H1 (cell line): Measurements from ENCODE around the gene MID1. TPM values are rescaled to one million over a fixed set of nuclear protein-coding genes. Genes with fewer than 3 reads are reported as not detected.
A peak's percentile ranks its signal among the peaks of the same experiment; 100 is the strongest.

Experiments
- CTCF ChIA-PET: fragments of 300-600 bp; sonication (Branson Sonifier 250); formaldehyde crosslinking; loops from one replicate; lab custom pipeline; 2021; ENCODE audit not compliant: partially characterized antibody; lab: Charles Lee
- POLR2A ChIA-PET: fragments of 300-600 bp; sonication (Branson Sonifier 250); formaldehyde crosslinking; loops from one replicate; lab custom pipeline; 2021; ENCODE audit warnings: inconsistent platforms; ENCODE audit not compliant: partially characterized antibody; lab: Charles Lee
- DNase-seq, 2 experiments: peaks; one replicate each; pipeline versions ENCODE4 v3.0.0 to v3.0.0-alpha.2; 2010 to 2022; ENCODE audit warnings: low spot score in 2 of 2, low read depth in 1 of 2, mixed read lengths in 1 of 2
- FAIRE-seq: peaks from 2 replicates; lab custom pipeline; 2011; peaks lifted over from hg19 to GRCh38; lab: Jason Lieb, UNC
- H2AFZ ChIP-seq: 2 replicates; pipeline ENCODE4 v1.8.1; 2012; ENCODE audit warnings: low read length, inconsistent platforms
- H2AK5ac ChIP-seq: 2 replicates; pipeline ENCODE4 v1.6.1; 2013; ENCODE audit warnings: low read depth, low read length
- H2BK120ac ChIP-seq: replicated peaks from 2 replicates; pipeline ENCODE3; 2013; ENCODE audit warnings: low read depth, low read length, inconsistent platforms
- H2BK12ac ChIP-seq: 2 replicates; pipeline ENCODE4 v1.6.1; 2013; ENCODE audit warnings: low read depth, low read length
- H2BK15ac ChIP-seq: 2 replicates; pipeline ENCODE4 v1.6.1; 2013; ENCODE audit warnings: low read length
- H2BK20ac ChIP-seq: 2 replicates; pipeline ENCODE4 v1.6.1; 2013; ENCODE audit warnings: low read length
- H2BK5ac ChIP-seq: 2 replicates; pipeline ENCODE4 v1.6.1; 2013; ENCODE audit warnings: low read depth, low read length
- H3K14ac ChIP-seq: 2 replicates; pipeline ENCODE4 v1.6.1; 2013; ENCODE audit warnings: inconsistent platforms; ENCODE audit not compliant: insufficient read length
- H3K18ac ChIP-seq: 2 replicates; pipeline ENCODE4 v1.6.1; 2013; ENCODE audit warnings: low read length; ENCODE audit errors: extremely low read depth
- H3K23ac ChIP-seq: 2 replicates; pipeline ENCODE4 v1.6.1; 2013; ENCODE audit warnings: inconsistent platforms; ENCODE audit not compliant: insufficient read length
- H3K23me2 ChIP-seq: 2 replicates; pipeline ENCODE4 v1.6.1; 2013; ENCODE audit warnings: low read depth, low read length
- H3K27ac ChIP-seq: 2 replicates; pipeline ENCODE4 v1.6.1; 2011; ENCODE audit warnings: low read depth, low read length, inconsistent platforms
- H3K27me3 ChIP-seq, 4 experiments: replicated peaks in 1 of 4; 1 replicate in 1 of 4; 2 replicates in 3 of 4; pipeline versions ENCODE4 v1.6.1 to v1.8.1; 2011 to 2013; ENCODE audit warnings: low read length in 3 of 4, mild to moderate bottlenecking in 3 of 4, inconsistent platforms in 2 of 4, mixed read lengths in 2 of 4, moderate library complexity in 1 of 4; ENCODE audit not compliant: control insufficient read depth in 3 of 4, insufficient read depth in 3 of 4; ENCODE audit errors: extremely low read depth in 1 of 4
- H3K36me3 ChIP-seq, 4 experiments: 2 replicates each; pipeline versions ENCODE4 v1.6.1 to v1.8.1; 2011 to 2013; ENCODE audit warnings: mild to moderate bottlenecking in 4 of 4, low read length in 3 of 4, moderate library complexity in 2 of 4, control low read depth in 1 of 4, inconsistent platforms in 1 of 4; ENCODE audit not compliant: insufficient read depth in 4 of 4, control insufficient read depth in 2 of 4
- H3K4ac ChIP-seq: replicated peaks from 2 replicates; pipeline ENCODE3; 2013; ENCODE audit warnings: low read length, low read depth, mixed read lengths, inconsistent platforms; ENCODE audit not compliant: insufficient read length
- H3K4me1 ChIP-seq, 4 experiments: replicated peaks in 1 of 4; 1 replicate in 1 of 4; 2 replicates in 3 of 4; pipeline versions ENCODE4 v1.6.1 to v1.8.1; 2011 to 2013; ENCODE audit warnings: low read length in 3 of 4, inconsistent platforms in 2 of 4, mixed read lengths in 1 of 4; ENCODE audit not compliant: insufficient read depth in 4 of 4, control insufficient read depth in 3 of 4
- H3K4me2 ChIP-seq, 2 experiments: 2 replicates each; pipeline versions ENCODE4 v1.6.1 to v1.8.1; 2011 to 2013; ENCODE audit warnings: low read depth in 2 of 2, low read length in 2 of 2, control low read depth in 1 of 2, inconsistent platforms in 1 of 2, mild to moderate bottlenecking in 1 of 2; ENCODE audit not compliant: insufficient read depth in 1 of 2
- H3K4me3 ChIP-seq, 4 experiments: fragments of 200-600, 300-600 bp in 1 of 4; sonication (generic), shearing (Covaris generic), sonication (Bioruptor Twin) in 1 of 4; 2 replicates each; pipeline versions ENCODE4 v1.5.1 to v1.8.1; 2011 to 2016; ENCODE audit warnings: low read length in 4 of 4, low read depth in 3 of 4, control low read depth in 2 of 4, inconsistent platforms in 2 of 4, mild to moderate bottlenecking in 2 of 4, mixed read lengths in 1 of 4, moderate library complexity in 1 of 4; ENCODE audit not compliant: insufficient read depth in 2 of 4; ENCODE audit errors: extremely low read depth in 1 of 4
- H3K56ac ChIP-seq: replicated peaks from 2 replicates; pipeline ENCODE3; 2013; ENCODE audit warnings: low read depth, mild to moderate bottlenecking, mixed read lengths, low read length, inconsistent platforms; ENCODE audit not compliant: insufficient read length
- H3K79me1 ChIP-seq: 2 replicates; pipeline ENCODE4 v1.6.1; 2013; ENCODE audit warnings: low read depth, low read length, control low read depth
- H3K79me2 ChIP-seq, 2 experiments: 2 replicates each; pipeline versions ENCODE4 v1.6.1 to v1.8.1; 2012 to 2013; ENCODE audit warnings: low read length in 2 of 2, mild to moderate bottlenecking in 2 of 2, inconsistent platforms in 1 of 2; ENCODE audit not compliant: insufficient read depth in 2 of 2, control insufficient read depth in 1 of 2
- H3K9ac ChIP-seq, 4 experiments: replicated peaks in 1 of 4; 1 replicate in 1 of 4; 2 replicates in 3 of 4; pipeline versions ENCODE4 v1.6.1 to v1.8.1; 2011 to 2013; ENCODE audit warnings: low read depth in 3 of 4, low read length in 3 of 4, control low read depth in 2 of 4, mild to moderate bottlenecking in 2 of 4, moderate library complexity in 2 of 4, inconsistent platforms in 1 of 4; ENCODE audit errors: extremely low read depth in 1 of 4
- H3K9me3 ChIP-seq, 2 experiments: 2 replicates each; pipeline versions ENCODE4 v1.6.1 to v1.8.1; 2012 to 2013; ENCODE audit warnings: mild to moderate bottlenecking in 2 of 2, moderate library complexity in 2 of 2, control low read depth in 1 of 2, inconsistent platforms in 1 of 2, low read depth in 1 of 2, low read length in 1 of 2, mixed read lengths in 1 of 2; ENCODE audit not compliant: insufficient read depth in 2 of 2
- H4K20me1 ChIP-seq, 2 experiments: replicated peaks in 1 of 2; 2 replicates each; pipeline versions ENCODE3 to v1.8.1; 2011 to 2013; ENCODE audit warnings: inconsistent platforms in 2 of 2, low read length in 2 of 2, mild to moderate bottlenecking in 1 of 2; ENCODE audit not compliant: insufficient read depth in 2 of 2, control insufficient read depth in 1 of 2
- H4K5ac ChIP-seq: 2 replicates; pipeline ENCODE4 v1.6.1; 2013; ENCODE audit warnings: low read length, low read depth, mixed read lengths, inconsistent platforms; ENCODE audit not compliant: insufficient read length
- H4K8ac ChIP-seq: 2 replicates; pipeline ENCODE4 v1.8.0; 2013; ENCODE audit warnings: mild to moderate bottlenecking, moderate library complexity, low read length, inconsistent platforms; ENCODE audit not compliant: insufficient read depth; ENCODE audit errors: extremely low read depth
- H4K91ac ChIP-seq: replicated peaks from 2 replicates; pipeline ENCODE3; 2013; ENCODE audit warnings: low read length, mixed read lengths, inconsistent platforms; ENCODE audit not compliant: insufficient read length
- RAD21 ChIP-seq, 2 experiments: IDR thresholded peaks in 1 of 2; conservative IDR thresholded peaks in 1 of 2; 2 replicates each; pipeline ENCODE4 v1.6.1; 2011; ENCODE audit warnings: low read depth in 2 of 2, low read length in 2 of 2, improper control_type of control experiment in 1 of 2, inconsistent platforms in 1 of 2, mild to moderate bottlenecking in 1 of 2, moderate library complexity in 1 of 2
- RXRA ChIP-seq: IDR thresholded peaks from 2 replicates; pipeline ENCODE4 v1.6.1; 2011; ENCODE audit warnings: low read depth, mild to moderate bottlenecking, low read length, moderate library complexity; ENCODE audit not compliant: insufficient read depth
- SRF ChIP-seq: IDR thresholded peaks from 2 replicates; pipeline ENCODE4 v1.6.1; 2011; ENCODE audit warnings: mild to moderate bottlenecking, low read depth, low read length, moderate library complexity
- TAF7 ChIP-seq: optimal IDR thresholded peaks from 2 replicates; pipeline ENCODE3; 2011; ENCODE audit warnings: low read depth, mild to moderate bottlenecking, inconsistent platforms, low read length, moderate library complexity, borderline replicate concordance
- WGBS, 2 experiments: shearing (Covaris generic) in 1 of 2; methylation state at CpG; one replicate each; pipeline versions ENCODE4 v1.1.6 to v1.1.7; 2013 to 2015; ENCODE audit warnings: low lambda C conversion rate in 2 of 2, mixed read lengths in 2 of 2, inconsistent platforms in 1 of 2, low coverage in 1 of 2, missing lambda C conversion rate in 1 of 2; ENCODE audit not compliant: insufficient replicate concordance in 2 of 2, insufficient coverage in 1 of 2, insufficient read length in 1 of 2; ENCODE audit errors: extremely low coverage in 1 of 2, missing lambda C conversion rate in 1 of 2; 5-methylcytosine and 5-hydroxymethylcytosine counted together
- polyA plus RNA-seq, 7 experiments: library from polyadenylated mRNA; depleted of rRNA in 3 of 7; stranded (reverse) in 5 of 7; unstranded in 2 of 7; fragments of >200 nt in 5 of 7; fragments of 200-250 nt in 2 of 7; gene quantifications; 1 replicate in 5 of 7; 2 replicates in 1 of 7; 4 replicates in 1 of 7; pipeline versions ENCODE4 v1.2.1 to v1.2.3, GENCODE V29; 2011 to 2013; ENCODE audit warnings: missing spikeins in 2 of 7, mixed read lengths in 2 of 7
- total RNA-seq: library from RNA; stranded (reverse); fragmentation: NEBNext Ultra II Directional; extraction: Animal tissue kit (Norgen Biotek cat#: 25700); gene quantifications from 2 replicates; pipeline ENCODE4 v1.2.1, GENCODE V29; 2021
- TF ChIP-seq, protein P1 (sequence below), 3 experiments: IDR thresholded peaks; 1 replicate in 2 of 3; 2 replicates in 1 of 3; pipeline versions ENCODE4 v1.5.1 to v1.6.1; 2011; ENCODE audit warnings: low read length in 3 of 3, mild to moderate bottlenecking in 3 of 3, inconsistent platforms in 2 of 3, low read depth in 1 of 3, moderate library complexity in 1 of 3; ENCODE audit not compliant: insufficient read depth in 1 of 3; ENCODE audit errors: control extremely low read depth in 1 of 3

The MID1 gene
- total and polyA plus RNA-seq, 2 of the 8 experiments (the other 6 are each of a cell fraction or from before 2014, with no cell fraction given): 12.9 to 54.3 TPM

DNA sequence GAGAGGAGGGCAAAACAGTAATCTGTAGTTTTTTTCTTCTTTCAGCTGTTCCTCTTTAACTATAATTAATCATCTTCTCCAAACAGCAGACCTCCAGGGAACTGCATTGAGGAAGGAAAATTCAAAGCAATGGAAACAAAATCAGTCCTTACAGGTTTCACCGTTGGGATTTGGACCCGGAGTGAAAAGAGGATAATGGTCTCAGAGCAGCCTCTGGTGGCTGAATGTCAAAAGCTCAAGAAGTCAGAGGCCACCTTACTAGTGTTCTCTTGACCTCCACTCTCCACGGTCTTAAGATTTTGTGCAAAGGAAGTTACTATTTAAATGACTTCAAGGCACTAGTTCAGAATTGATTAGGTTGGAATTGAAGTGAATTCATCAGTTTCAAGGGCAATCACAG lies 16.0 kb upstream of the MID1 start:
- no peak overlapping the region for H2BK5ac ChIP-seq
- H3K23me2 ChIP-seq: no peaks in the 10 kb centered on the region
- H3K36me3 ChIP-seq: no peaks in the 10 kb centered on the region
- H4K20me1 ChIP-seq: no peaks in the 10 kb centered on the region
- H3K4me2 ChIP-seq: no peak overlapping the region
- H3K27me3 ChIP-seq: no peaks in the 10 kb centered on the region
- no peak overlapping the region for H2BK120ac ChIP-seq
- H3K18ac ChIP-seq: no peak overlapping the region
- no peak overlapping the region for H4K91ac ChIP-seq
- H2AK5ac ChIP-seq: no peak overlapping the region
- H2BK15ac ChIP-seq: no peak overlapping the region
- CTCF ChIA-PET: interaction anchor here (0.6 to 2.3 kb wide), 7 partner anchors 9 to 447 kb away, joined by 3 to 20 read pairs (median 7); no protein-coding TSS in a partner anchor
- peaks cover 0 to 6% of the 10 kb centered on the region in 2 experiments; a peak in 2 of 4 replicates for H3K9me3 ChIP-seq
- H3K27ac ChIP-seq: no peak overlapping the region
- no peak overlapping the region for H2BK12ac ChIP-seq
- no peaks in the 10 kb centered on the region for H3K79me2 ChIP-seq
- POLR2A ChIA-PET: interaction anchor here (1.0 kb wide), 1 partner anchor 447 kb away, joined by 3 read pairs; no protein-coding TSS in a partner anchor
- no peak overlapping the region for H3K56ac ChIP-seq
- no peak overlapping the region for H3K4me3 ChIP-seq
- 26% methylated on average over 3 of the region's 3 CpGs; no CpG with 5 or more reads in 1 of the 2 experiments for WGBS, 2 experiments
- H2BK20ac ChIP-seq: no peak overlapping the region
- H4K8ac ChIP-seq: no peak overlapping the region
- H3K23ac ChIP-seq: no peak overlapping the region
- no peak overlapping the region for H4K5ac ChIP-seq
- H2AFZ ChIP-seq: no peak overlapping the region
- H3K9ac ChIP-seq: no peak overlapping the region
- FAIRE-seq (peak; percentile 84), DNase-seq (no peak)
- no peaks in the 10 kb centered on the region for H3K79me1 ChIP-seq
- H3K14ac ChIP-seq: no peak overlapping the region
- TF ChIP-seq, protein P1, sequence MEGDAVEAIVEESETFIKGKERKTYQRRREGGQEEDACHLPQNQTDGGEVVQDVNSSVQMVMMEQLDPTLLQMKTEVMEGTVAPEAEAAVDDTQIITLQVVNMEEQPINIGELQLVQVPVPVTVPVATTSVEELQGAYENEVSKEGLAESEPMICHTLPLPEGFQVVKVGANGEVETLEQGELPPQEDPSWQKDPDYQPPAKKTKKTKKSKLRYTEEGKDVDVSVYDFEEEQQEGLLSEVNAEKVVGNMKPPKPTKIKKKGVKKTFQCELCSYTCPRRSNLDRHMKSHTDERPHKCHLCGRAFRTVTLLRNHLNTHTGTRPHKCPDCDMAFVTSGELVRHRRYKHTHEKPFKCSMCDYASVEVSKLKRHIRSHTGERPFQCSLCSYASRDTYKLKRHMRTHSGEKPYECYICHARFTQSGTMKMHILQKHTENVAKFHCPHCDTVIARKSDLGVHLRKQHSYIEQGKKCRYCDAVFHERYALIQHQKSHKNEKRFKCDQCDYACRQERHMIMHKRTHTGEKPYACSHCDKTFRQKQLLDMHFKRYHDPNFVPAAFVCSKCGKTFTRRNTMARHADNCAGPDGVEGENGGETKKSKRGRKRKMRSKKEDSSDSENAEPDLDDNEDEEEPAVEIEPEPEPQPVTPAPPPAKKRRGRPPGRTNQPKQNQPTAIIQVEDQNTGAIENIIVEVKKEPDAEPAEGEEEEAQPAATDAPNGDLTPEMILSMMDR (IDR thresholded peaks at IDR 0.05; ENCODE audit: control extremely low read depth in 1 of 3, insufficient read depth in 1 of 3, low read depth in 1 of 3, low read length in 3 of 3): peak in 2 of 3 experiments; percentile 68 to 69; a peak in 3 of 4 replicates
- TF ChIP-seq SRF (no peak), TAF7 (no peak), RAD21 (IDR thresholded peaks at IDR 0.05 in 1 of 2, conservative IDR thresholded peaks at IDR 0.05 in 1 of 2; ENCODE audit: low read depth in 2 of 2, low read length in 2 of 2) (peak; percentile 86 to 91), RXRA (no peak)
- peaks cover 0 to 6% (median 0%) of the 10 kb centered on the region in 4 experiments; a peak in 2 of 7 replicates for H3K4me1 ChIP-seq
- no peak overlapping the region for H3K4ac ChIP-seq
